Activated CD8-positive, alpha-beta memory T cell treated with anti-CD3 and anti-CD28 coated beads, Interleukin-2, amount 10 ng/mL, durations not matched to agents 7 days and 5 days (primary cell): ENCODE data around the gene AUTS2. TPM values are rescaled to one million over a fixed set of nuclear protein-coding genes. Genes with fewer than 3 reads are reported as not detected.

ENCODE experiments used
- ATAC-seq: fragments of 150-1000 bp; cut with Tn5 transposase; one replicate; pipeline ENCODE4 v1.10.0; 2021; ENCODE audit warnings: moderate library complexity
- CTCF ChIA-PET: fragments of 350-600 bp; sonication (Branson Sonifier 250); formaldehyde crosslinking; loops from one replicate; lab custom pipeline; 2021; ENCODE audit warnings: antibody characterized with exemption; lab: Charles Lee
- DNase-seq: peaks from one replicate; pipeline ENCODE4 v3.0.0-alpha.2; 2020
- H3K27ac Mint-ChIP-seq: one replicate; pipeline ENCODE4 v1.8.0; 2021; ENCODE audit warnings: mild to moderate bottlenecking, mixed read lengths
- H3K27me3 Mint-ChIP-seq: one replicate; pipeline ENCODE4 v1.8.0; 2021; ENCODE audit warnings: mixed read lengths
- H3K36me3 Mint-ChIP-seq: one replicate; pipeline ENCODE4 v1.8.0; 2021; ENCODE audit warnings: mild to moderate bottlenecking, mixed read lengths
- H3K4me1 Mint-ChIP-seq: one replicate; pipeline ENCODE4 v1.8.0; 2021; ENCODE audit warnings: mixed read lengths
- H3K4me3 Mint-ChIP-seq: one replicate; pipeline ENCODE4 v1.8.0; 2021; ENCODE audit warnings: mild to moderate bottlenecking, moderate library complexity, mixed read lengths
- H3K9me3 Mint-ChIP-seq: one replicate; pipeline ENCODE4 v1.8.0; 2022; ENCODE audit warnings: low read depth, mixed read lengths
- total RNA-seq, 2 experiments: library from RNA; stranded (reverse); gene quantifications; one replicate each; pipeline ENCODE4 v1.2.3, GENCODE V29; 2021

The AUTS2 gene
- total RNA-seq, 2 experiments from 2014 or later: 9.5 to 24.4 TPM

GRCh38 chr7:69928621-69929020 lies 330.3 kb downstream of the AUTS2 start:
- H3K27me3 Mint-ChIP-seq: no peaks in the 10 kb centered on the region
- ATAC-seq (no peak), DNase-seq (no peak)
- no peak overlapping the region for H3K27ac Mint-ChIP-seq
- no peaks in the 10 kb centered on the region for H3K9me3 Mint-ChIP-seq
- H3K4me3 Mint-ChIP-seq: no peak overlapping the region
- CTCF ChIA-PET: no interaction called here
- no peaks in the 10 kb centered on the region for H3K4me1 Mint-ChIP-seq
- no peaks in the 10 kb centered on the region for H3K36me3 Mint-ChIP-seq

- no peaks in the 10 kb centered on the region for H3K9me3 Mint-ChIP-seq
- CTCF ChIA-PET: no interaction called here
- H3K27ac Mint-ChIP-seq: no peak overlapping the region
- ATAC-seq (no peak), DNase-seq (no peak)
- H3K4me1 Mint-ChIP-seq: no peaks in the 10 kb centered on the region
- H3K27me3 Mint-ChIP-seq: no peaks in the 10 kb centered on the region
- H3K4me3 Mint-ChIP-seq: no peak overlapping the region
- no peaks in the 10 kb centered on the region for H3K36me3 Mint-ChIP-seq
Measured at GRCh38 chr7:69929622-69930021, 331.3 kb downstream of the AUTS2 start.

GRCh38 chr7:69932034-69932628 lies 333.9 kb downstream of the AUTS2 start:
- CTCF ChIA-PET: no interaction called here
- Mint-ChIP-seq H3K27me3 (no peaks in the 10 kb centered on the region), H3K9me3 (no peaks in the 10 kb centered on the region), H3K36me3 (no peaks in the 10 kb centered on the region), H3K27ac (no peak overlapping the region), H3K4me3 (no peak overlapping the region), H3K4me1 (no peaks in the 10 kb centered on the region)
- DNase-seq: no peak
- ATAC-seq: no peak

GRCh38 chr7:69934144-69934903 lies 336.0 kb downstream of the AUTS2 start:
- Mint-ChIP-seq H3K27ac (no peak overlapping the region), H3K36me3 (no peaks in the 10 kb centered on the region), H3K27me3 (no peaks in the 10 kb centered on the region), H3K4me3 (no peak overlapping the region), H3K9me3 (no peaks in the 10 kb centered on the region), H3K4me1 (no peaks in the 10 kb centered on the region)
- no peak for DNase-seq
- CTCF ChIA-PET: no interaction called here
- ATAC-seq: no peak

GRCh38 chr7:69935107-69935506 lies 336.8 kb downstream of the AUTS2 start:
- no peak overlapping the region for H3K27ac Mint-ChIP-seq
- no peaks in the 10 kb centered on the region for H3K27me3 Mint-ChIP-seq
- no peaks in the 10 kb centered on the region for H3K9me3 Mint-ChIP-seq
- H3K36me3 Mint-ChIP-seq: no peaks in the 10 kb centered on the region
- CTCF ChIA-PET: no interaction called here
- H3K4me1 Mint-ChIP-seq: peaks cover under 1% of the 10 kb centered on the region
- no peak overlapping the region for H3K4me3 Mint-ChIP-seq
- no peak for DNase-seq
- no peak for ATAC-seq

- no peak for ATAC-seq
- Mint-ChIP-seq H3K36me3 (peaks cover 1% of the 10 kb centered on the region), H3K27me3 (no peaks in the 10 kb centered on the region), H3K4me1 (peaks cover 17% of the 10 kb centered on the region), H3K4me3 (no peak overlapping the region), H3K27ac (no peak overlapping the region), H3K9me3 (no peaks in the 10 kb centered on the region)
- DNase-seq: no peak
- CTCF ChIA-PET: no interaction called here
Measured at GRCh38 chr7:69937097-69937496, 338.8 kb downstream of the AUTS2 start.

- Mint-ChIP-seq H3K36me3 (peaks cover 1% of the 10 kb centered on the region), H3K9me3 (no peaks in the 10 kb centered on the region), H3K27me3 (peaks cover under 1% of the 10 kb centered on the region), H3K27ac (no peak overlapping the region), H3K4me1 (peaks cover 17% of the 10 kb centered on the region), H3K4me3 (no peak overlapping the region)
- DNase-seq (no peak), ATAC-seq (no peak)
- CTCF ChIA-PET: no interaction called here
Measured at GRCh38 chr7:69939317-69939716, 341.0 kb downstream of the AUTS2 start.

- Mint-ChIP-seq H3K27me3 (peaks cover 4% of the 10 kb centered on the region), H3K9me3 (no peaks in the 10 kb centered on the region), H3K4me1 (peaks cover 17% of the 10 kb centered on the region), H3K27ac (no peak overlapping the region), H3K36me3 (peaks cover 1% of the 10 kb centered on the region), H3K4me3 (no peak overlapping the region)
- CTCF ChIA-PET: no interaction called here
- ATAC-seq (no peak), DNase-seq (no peak)
Measured at GRCh38 chr7:69941077-69941651, 342.9 kb downstream of the AUTS2 start.

GRCh38 chr7:69942573-69942972 lies 344.3 kb downstream of the AUTS2 start:
- no peak for ATAC-seq
- Mint-ChIP-seq H3K4me1 (peaks cover 17% of the 10 kb centered on the region), H3K27me3 (peaks cover 4% of the 10 kb centered on the region), H3K4me3 (no peak overlapping the region), H3K27ac (no peak overlapping the region), H3K36me3 (peaks cover 1% of the 10 kb centered on the region), H3K9me3 (no peaks in the 10 kb centered on the region)
- DNase-seq: no peak
- CTCF ChIA-PET: no interaction called here

- no peaks in the 10 kb centered on the region for H3K4me1 Mint-ChIP-seq
- no peak for ATAC-seq
- CTCF ChIA-PET: no interaction called here
- H3K4me3 Mint-ChIP-seq: no peak overlapping the region
- no peaks in the 10 kb centered on the region for H3K36me3 Mint-ChIP-seq
- H3K9me3 Mint-ChIP-seq: no peaks in the 10 kb centered on the region
- peaks cover 4% of the 10 kb centered on the region for H3K27me3 Mint-ChIP-seq
- no peak for DNase-seq
- H3K27ac Mint-ChIP-seq: no peak overlapping the region
Measured at GRCh38 chr7:69946901-69947300, 348.6 kb downstream of the AUTS2 start.

GRCh38 chr7:69947998-69948397 lies 349.7 kb downstream of the AUTS2 start:
- CTCF ChIA-PET: no interaction called here

GRCh38 chr7:69949122-69949521 lies 350.8 kb downstream of the AUTS2 start:
- H3K36me3 Mint-ChIP-seq: no peaks in the 10 kb centered on the region
- H3K27ac Mint-ChIP-seq: no peak overlapping the region
- H3K4me1 Mint-ChIP-seq: no peaks in the 10 kb centered on the region
- H3K9me3 Mint-ChIP-seq: no peaks in the 10 kb centered on the region
- no peak for ATAC-seq
- no peak for DNase-seq
- H3K4me3 Mint-ChIP-seq: no peak overlapping the region
- CTCF ChIA-PET: no interaction called here
- H3K27me3 Mint-ChIP-seq: peaks cover 4% of the 10 kb centered on the region

More at GRCh38 chr7:69947998-69948397, 349.7 kb downstream of the AUTS2 start:
- Mint-ChIP-seq H3K9me3 (no peaks in the 10 kb centered on the region), H3K36me3 (no peaks in the 10 kb centered on the region), H3K4me1 (no peaks in the 10 kb centered on the region), H3K27me3 (peaks cover 4% of the 10 kb centered on the region), H3K27ac (no peak overlapping the region), H3K4me3 (no peak overlapping the region)
- DNase-seq: no peak
- no peak for ATAC-seq

GRCh38 chr7:69951458-69951857 lies 353.2 kb downstream of the AUTS2 start:
- Mint-ChIP-seq H3K4me1 (no peaks in the 10 kb centered on the region), H3K36me3 (no peaks in the 10 kb centered on the region), H3K4me3 (no peak overlapping the region), H3K9me3 (no peaks in the 10 kb centered on the region), H3K27me3 (no peaks in the 10 kb centered on the region), H3K27ac (no peak overlapping the region)
- CTCF ChIA-PET: no interaction called here
- ATAC-seq (no peak), DNase-seq (no peak)
